Endothelial cell of umbilical vein (primary cell): Measurements from ENCODE around the gene BEX3.

Experiments used
- CTCF ChIP-seq, 2 donors: IDR thresholded peaks; 1 replicate in 1 of 2; 2 replicates in 1 of 2; pipeline ENCODE4 v1.5.1; 2011; ENCODE audit warnings: low read length in 2 of 2, mild to moderate bottlenecking in 2 of 2, moderate library complexity in 2 of 2, control low read depth in 1 of 2, inconsistent platforms in 1 of 2, low read depth in 1 of 2; ENCODE audit not compliant: insufficient read depth in 1 of 2; ENCODE audit errors: extremely low read depth in 1 of 2
- POLR2A ChIP-seq: IDR thresholded peaks from 2 replicates; pipeline ENCODE4 v1.6.1; 2012; ENCODE audit warnings: low read depth, mild to moderate bottlenecking, control low read depth, low read length

- TF ChIP-seq CTCF (IDR thresholded peaks at IDR 0.05; ENCODE audit: extremely low read depth in 1 of 2, insufficient read depth in 1 of 2, low read depth in 1 of 2, low read length in 2 of 2): no peak
- no peak for TF ChIP-seq POLR2A
Observed at GRCh38 chrX:103357871-103358270, 18.5 kb upstream of the BEX3 start.
